COLO668 (cell line): ENCODE data around the gene MSI2.

Source experiments
- DNase-seq: peaks from one replicate; lab custom pipeline; 2025; ENCODE audit not compliant: unreplicated experiment; lab: John Stamatoyannopoulos, UW

MSI2 gene

DNA sequence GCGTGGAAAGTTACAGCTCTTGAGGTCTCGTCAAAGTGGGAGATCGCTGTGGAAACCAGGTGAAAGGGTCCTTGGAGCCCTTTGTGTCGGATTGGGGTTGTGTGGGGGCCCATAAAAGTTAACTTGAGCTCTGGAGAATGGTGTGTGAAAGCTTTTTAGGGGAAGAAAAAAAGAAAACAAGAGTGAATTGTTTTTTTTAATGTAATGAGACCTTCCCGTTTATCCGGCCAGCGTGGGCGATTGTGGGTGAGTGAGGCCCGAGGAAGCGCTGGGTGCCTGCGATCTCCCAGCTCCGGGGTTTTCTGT is 150.6 kb downstream of the MSI2 start:
- DNase-seq: peak; percentile 16

DNA sequence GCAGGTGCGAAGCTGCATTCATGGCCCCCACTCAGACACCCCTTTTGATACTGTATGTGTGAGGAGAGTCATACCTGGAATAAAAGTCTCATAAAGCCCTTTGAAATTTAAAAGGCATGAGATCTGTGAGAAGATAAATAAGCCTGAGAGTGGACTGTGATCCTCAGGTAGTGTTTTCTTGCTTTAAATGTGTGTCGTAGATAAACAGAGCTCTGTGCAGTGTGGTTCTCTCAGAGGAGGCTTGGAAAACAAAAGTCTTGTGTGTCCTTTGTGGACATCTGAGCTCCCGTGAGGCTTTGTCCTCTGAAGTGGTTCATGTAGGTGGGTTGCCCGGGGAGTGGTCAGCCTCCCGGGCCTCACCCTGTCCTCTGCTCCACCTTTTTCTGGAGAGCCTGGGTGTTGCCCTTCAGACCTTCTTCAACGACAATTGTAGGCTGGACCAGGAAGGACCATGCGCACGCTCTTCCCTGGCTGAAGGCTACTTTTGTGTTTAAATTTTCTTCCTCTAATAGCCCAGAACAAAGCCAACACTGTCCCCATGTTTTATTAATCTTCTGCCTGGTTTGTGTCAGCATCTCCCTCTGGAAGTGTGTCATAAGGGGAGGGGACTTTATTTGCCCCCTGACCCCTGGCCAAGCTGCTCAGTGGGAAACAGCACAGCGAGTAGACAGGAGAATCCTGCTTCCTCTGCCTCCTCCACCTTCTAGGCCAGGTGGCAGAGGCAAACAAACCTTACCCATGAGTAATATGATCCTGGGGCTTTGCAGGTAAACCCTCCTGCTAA is 151.2 kb downstream of the MSI2 start:
- DNase-seq: peak; percentile 69

DNA sequence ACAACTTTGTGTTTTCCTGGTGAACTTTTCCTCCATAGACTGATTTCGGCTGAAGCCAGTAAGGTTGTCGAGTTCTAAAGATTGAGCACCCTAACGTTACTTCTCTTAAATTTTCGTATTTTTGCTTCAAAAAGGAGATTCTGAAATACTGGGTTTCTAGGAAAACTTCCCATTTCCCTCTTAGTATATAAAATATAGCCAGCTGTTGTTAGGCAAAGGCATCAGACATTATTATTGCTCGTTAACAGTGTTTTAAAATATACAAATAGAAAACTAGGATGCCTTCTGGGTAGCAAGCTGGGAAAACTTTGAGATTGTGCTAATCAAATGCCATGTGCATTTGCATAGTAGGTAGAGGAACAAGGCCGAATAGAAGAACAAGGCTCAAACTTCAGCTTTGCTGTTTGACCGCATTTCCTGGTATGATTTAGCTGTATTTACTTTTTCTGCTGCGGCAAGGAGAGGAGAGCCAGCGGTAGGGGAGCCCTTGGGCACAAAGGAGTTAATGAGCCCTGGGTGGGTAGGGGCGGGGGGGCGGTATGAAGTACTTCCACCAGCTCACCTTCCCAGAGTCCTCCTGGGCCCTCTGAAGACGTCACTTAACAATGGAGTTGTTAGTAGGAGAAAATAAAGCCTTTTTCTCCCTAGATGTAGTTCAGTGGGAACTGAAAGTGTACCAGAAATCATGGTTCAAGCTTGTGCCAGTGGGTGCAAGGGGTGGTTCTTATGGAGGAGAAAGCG is 151.9 kb downstream of the MSI2 start:
- DNase-seq: peak; percentile 68

DNA sequence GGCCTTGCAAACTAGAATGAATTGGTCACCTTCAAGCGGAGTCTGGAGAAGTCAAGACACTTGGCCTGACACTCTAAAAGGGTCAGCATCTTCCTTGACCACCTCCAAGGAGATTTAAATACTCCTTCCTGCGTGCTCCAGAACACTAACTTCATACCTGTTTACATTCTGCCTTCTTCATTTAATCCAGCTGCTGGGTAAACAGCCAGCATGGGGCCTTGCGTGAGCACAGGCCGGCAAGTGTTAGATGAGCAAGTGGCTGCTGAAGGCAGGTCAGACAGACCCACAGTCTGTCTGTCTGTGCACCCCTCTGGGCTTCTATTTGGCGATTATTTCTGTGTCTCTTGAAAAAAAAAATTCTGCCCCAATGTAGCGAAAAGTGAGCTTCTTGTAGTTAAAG is 153.8 kb downstream of the MSI2 start:
- no peak for DNase-seq

DNA sequence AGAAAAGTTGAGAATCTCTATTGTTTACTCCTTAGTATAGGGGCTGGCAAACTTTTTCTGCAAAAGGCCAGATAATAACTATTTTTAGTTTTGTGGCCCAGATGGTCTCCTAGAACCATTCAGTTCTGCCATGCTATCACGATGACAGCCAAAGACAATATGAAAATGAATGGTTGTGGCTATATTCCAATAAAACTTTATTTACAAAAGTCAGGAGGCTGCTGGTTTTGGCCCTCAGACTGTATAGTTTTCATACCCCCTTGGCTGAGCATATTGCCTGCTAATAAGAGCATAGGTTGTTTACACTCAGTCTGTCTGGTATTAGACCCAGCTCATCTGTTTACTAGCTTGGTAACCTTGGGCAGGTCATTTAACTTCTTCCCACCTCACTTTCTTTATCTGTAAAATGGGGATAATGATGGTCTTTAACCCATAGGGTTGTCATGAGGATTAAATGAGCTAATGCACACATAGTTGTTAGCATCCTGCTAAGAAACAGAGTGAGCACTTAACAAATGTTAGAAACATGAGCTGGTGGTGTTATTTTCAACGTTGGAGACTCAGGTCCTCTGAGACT is 156.3 kb downstream of the MSI2 start:
- DNase-seq: no peak

DNA sequence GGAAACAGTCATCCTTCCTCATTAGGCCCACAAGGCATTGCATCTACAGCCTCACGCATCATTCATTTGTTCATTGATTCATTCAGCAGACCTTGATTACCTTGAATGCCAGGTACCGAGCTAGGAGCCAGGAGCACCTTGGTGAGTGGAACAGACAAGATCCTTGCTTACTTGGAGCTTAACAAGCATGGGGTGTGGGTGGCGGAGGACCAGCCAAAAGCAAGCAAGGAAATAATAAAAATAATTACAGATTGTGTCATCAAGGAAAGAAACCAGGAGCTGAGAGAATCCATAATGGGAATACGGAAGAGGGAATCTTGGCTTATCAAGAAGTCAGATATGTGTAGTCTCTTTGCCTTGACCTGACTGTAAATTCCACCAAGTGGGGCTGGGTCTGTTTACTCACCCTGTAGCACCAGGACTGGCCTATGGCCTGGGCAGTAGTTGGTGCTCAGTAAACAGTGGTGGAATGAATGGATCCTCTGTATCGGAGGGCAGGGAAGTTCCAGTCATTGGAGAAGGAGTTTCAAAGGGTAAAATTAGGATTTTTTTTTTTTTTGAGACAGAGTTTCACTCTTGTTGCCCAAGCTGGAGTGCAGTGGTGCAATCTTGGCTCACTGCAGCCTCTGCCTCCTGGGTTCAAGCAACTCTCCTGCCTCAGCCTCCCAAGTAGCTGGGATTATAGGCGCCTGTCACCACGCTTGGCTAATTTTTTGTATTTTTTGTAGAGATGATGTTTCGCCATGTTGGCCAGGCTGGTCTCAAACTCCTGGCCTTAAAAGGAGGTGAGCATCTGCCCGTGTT is 157.7 kb downstream of the MSI2 start:
- DNase-seq: no peak

DNA sequence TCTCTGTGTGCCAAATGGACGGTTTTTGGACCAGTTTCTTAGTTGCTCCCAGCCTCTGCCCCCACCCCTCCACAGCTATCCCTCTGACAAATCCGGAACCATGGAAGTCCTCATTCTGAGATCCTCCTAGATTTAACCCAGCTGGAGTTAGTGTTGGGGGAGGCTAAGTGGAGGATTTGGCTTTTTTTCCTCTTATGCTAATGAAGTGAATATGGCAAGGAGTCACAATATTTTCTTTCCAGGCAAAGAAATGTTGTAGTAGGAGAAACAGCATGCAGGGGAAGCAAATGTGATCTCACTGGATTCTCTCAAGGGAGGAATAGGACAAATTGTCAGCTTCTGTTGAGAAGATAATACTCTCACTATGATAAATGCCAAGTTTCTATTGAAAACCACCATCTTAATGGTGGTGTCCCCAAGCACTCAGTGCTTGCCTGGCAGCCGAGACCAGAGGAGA is 159.5 kb downstream of the MSI2 start:
- no peak for DNase-seq

DNA sequence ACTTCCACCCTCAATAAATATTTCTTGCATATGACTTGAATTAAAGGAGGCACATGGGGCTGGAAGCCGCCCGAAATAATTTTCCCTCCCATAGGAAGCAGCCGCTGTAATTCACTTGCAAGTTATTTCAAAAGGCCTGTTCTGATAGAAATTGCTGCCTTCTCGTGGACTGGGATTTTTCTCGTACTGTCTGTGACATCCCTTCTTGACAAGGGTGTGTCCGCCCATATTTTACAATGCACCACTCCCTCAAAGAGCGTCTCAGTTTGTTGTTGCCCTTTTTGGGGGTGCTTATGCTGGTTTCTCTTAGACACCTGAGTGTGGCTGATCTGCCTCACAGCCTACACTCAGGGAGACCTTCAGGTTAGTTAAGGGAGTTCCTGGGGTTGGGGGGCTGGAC is 160.0 kb downstream of the MSI2 start:
- no peak for DNase-seq

DNA sequence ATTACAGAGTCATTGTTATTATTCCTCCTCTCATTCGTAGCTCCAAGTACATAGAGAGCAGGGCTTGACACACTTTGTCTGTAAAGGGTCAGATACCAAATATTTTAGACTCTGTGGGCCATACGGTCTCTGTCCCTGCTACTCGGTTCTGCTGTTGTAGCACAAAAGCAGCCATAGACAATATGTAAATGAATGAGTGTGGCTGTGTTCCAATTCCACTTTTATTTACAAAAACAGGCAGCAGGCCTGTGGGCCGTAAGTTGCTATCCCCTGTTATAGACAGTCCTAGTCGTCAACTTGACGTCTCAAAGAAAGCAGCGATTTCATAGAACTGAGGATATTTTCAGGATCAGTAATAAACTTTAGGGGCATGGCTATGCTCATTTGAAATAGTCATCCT is 161.6 kb downstream of the MSI2 start:
- no peak for DNase-seq

DNA sequence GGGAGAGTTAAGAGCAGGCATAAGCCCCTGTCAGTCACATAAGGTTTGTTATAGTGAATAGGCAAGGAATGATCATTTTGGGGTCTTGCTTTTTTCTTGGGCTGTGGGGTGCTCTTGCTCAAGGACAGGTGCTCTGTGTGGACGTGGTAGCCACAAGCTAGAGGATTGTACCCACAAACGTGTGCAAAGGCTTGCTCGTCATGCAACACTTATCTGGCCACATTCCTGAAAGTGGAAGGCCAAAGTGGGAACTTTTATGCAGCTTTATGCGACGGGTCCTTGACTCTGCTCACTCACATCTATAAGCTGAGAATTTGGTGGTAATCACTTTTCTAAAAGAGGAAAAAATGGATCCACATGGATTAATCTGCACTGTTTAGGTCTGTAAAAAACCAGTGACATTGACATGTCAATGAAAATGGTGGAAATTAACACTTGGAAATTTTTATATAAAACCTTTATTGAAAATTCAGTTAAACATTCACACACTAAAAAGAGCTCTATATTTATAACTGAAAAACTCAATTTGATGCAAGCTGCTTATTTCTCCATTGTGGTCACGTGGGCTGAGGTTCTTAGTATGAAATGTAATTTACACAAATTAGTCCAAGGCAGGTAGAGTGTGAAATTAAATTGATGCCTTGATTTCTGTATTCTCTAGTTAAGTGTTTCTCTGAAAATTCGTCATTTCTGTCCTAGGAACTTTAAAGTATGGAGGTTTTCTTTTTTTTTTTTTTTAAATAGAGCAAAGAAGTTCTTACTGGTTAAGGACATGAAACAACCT is 162.3 kb downstream of the MSI2 start:
- DNase-seq: no peak

DNA sequence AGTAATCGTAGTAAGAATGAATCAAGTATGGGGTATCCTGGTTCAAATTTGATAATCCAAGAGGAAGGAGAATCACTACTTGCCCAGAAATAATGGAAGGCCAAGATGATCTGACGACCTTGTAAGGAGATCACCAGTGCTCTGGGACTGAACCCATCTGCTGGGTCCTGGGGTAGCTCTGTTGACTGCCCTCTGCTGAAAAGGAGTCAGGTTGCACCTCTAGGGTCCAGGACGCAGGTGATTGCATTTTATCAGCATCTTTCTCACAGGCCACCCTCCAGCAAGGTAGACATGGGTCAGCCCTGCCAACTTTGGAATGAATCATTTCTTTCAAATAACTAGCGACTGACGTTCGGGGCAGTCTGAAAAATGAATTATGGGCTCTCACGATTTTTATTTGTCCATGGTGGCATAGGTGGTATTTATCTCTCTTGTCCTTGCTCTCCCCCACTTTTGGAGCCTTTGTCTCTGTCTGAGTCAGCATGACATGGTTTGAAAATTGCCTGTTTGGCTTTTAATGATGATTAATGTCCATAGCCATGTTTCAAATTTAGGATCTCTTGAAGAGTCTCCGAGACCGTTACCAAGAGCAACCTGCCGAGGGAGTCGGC is 163.7 kb downstream of the MSI2 start:
- no peak for DNase-seq

DNA sequence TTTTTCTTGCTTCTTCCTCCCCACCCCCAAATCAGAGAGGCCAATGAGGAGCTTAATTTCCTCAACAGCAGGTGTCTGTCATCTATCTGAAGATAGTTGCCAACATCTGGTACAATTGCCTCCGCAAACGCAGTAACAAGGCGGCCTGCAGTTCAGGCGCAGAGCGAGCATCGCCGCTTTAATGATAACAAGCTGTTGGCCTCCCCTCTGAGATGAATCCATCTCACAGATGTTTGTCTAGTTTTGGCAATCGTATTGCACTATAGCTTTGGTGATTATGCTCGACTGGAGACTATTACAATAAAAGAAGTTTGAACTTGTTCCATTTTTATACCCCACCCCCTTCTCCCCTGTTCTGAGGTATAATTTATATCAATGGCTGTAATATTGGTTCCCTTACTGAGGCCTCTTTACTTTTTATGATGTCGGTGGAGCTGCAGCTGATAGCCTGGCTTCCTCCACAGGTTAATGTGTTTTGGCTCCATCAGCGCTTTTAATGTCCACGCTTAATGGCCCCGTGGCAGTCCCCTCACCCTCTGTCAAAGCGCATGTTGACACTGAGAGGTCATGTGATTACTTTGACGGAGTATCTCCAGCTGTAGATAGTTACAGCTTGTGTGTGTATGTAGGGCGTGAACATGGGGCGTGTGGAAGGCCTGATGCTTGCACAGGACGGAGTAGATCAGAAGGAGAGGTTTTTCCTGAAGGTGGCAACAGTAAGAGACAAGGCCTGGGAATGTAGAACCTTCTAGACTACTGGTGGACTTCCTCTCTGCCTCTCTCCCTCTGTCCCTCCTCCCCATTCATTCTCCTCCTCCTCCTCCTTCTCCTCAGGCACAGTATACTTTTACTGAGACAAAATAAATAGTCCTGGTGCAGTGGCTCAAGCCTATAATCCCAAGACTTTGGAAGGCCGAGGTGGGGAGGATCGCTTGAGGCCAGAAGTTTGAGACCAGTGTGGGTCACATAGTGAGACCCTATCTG is 164.7 kb downstream of the MSI2 start:
- DNase-seq: peak; percentile 65

DNA sequence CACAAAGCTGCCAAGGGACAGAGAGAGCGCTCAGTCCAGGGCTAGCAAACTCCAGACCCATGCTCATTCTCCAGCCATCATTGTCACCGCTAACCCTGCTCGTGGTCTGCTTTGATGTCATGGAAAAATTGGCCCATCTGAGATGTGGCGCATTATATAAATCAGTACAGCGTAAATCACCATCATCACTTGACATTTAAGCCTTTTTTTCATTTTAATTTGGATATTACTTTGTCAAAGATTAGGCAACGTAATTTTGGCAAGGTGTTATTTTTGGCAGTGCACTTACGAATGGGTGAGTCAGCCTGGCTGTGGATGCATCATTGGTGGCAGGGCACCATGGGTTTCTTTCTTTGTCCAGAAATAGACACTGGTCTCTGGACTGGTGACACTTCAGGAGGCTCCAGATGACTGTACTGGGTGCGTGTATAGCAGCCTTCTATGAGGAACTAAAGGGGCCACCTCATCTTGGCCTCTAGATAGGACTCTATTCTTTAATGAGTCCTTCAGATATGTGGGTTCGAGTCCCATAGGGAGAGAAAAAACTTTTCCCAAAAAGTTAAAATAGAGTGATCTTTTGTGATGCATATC is 166.3 kb downstream of the MSI2 start:
- no peak for DNase-seq

DNA sequence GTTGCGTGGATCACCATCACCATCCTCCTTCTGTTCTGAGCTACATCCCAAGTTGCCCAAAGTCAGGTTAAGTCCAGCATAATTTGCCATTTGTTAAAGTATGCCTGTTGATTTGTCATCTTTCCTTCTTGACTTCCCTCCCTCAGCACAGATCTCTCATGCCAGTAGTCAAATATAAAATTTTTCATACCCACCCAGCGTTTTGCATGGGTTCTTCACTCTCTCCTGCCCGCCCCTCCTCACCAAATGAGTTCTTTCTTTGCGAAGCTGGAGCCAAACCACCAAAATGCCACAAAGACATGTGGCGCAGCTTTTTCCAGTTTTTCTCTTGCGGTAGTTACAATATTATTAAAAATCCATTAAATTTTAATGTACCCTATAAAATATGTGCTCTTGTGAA is 167.2 kb downstream of the MSI2 start:
- no peak for DNase-seq

DNA sequence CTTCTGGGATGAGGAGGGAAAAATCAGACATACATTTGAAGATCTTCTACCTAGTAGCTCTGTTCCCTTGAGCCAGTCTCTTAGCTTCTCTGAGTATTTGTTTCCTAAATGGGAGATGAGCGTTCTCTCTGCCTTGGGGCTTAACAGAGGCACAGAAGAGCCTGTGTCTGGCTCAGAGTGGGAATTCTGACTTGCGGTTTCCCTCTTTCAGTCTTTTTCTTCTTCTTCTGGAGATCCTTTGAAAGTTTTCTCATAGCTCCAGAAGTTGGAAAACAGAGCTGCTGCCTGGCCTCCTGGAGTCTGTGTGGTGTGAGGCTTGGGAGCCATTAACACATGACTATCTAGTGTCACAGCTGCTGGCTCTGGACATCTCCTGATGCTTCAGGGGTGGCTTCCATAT is 167.9 kb downstream of the MSI2 start:
- no peak for DNase-seq

DNA sequence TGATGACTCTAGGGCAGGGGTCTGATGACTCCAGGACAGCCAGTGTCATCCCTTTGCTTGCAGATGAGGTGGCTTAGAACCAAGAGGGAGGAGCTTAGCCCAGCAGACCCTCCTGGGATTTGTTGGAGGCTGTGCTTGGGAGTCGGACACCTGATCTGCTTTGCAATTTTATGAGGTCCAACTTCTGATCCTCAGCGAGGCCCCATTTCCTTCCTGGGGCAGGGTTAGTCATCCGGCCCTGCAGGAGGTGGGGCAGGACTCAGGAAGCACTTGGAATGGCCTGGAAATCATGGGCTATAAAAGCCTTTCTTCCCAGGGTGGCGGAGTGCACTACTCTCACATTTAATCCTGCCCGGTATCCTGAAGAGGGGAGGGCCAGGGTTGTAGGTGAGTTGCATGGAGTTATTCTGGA is 168.5 kb downstream of the MSI2 start:
- DNase-seq: peak; percentile 25

DNA sequence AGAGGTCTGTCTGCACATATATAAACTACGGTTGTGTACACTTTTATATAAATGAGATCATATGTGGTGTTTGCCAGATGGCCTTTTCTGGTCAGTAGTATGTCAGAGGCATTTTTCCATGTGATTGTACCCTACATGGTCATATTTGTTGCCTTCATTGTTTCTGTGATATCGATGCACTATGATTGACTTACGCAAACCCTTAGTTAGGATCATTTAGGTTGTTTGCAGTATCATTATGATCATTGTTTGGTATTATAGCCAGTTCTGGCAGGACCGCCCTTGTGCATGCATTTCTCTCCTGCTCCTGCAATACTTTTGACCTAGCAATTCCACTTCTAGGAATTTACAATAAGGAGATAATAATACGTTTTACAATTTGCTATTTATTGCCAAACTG is 169.1 kb downstream of the MSI2 start:
- DNase-seq: no peak
